Inferior parietal cortex (tissue), 1 donor: ENCODE results near the gene MS4A13.
"Not testable (repeated sequence)": the region's sequence is repeated elsewhere in the genome, so short reads cannot be mapped to it uniquely, and the experiment has no call there.

ENCODE experiments used
- DNase-seq: peaks from one replicate; pipeline ENCODE4 v3.0.0-alpha.2; 2016; ENCODE audit errors: extremely low spot score

MS4A13 gene

DNA sequence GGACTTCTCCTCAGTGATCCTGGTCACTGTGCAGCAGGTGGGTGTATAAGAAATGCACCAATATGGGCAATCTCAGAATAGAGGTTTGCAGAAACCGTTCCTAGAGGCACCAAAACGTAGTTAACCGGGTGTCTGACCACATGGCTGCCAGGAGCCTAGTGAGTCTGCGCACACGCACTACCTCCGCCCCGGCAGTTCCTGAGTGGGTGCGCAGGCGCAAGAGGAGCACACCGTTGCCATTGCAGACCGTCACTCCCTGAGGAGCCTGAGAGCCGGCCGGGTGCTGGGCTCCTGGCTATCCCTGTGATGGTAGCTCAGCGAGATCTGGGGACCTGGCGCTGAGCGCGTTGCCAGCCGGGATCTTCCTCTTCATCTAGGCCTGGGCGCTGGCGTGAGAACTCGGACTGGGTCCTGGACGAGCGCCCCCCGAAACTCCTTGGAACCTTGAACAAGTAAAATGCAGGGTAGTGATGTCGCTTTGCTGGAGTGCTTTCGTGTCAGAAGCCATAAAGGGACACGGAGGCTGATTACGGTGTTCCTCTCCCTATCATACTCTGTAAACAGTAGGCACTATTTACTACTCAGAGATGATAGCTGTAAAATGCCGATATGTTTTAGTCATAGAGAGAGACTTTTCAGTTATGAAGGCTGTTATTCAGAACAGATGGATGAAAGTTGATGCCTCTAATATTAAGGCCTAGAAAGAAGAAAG, at the start of gene MS4A13:
TSS of gene MS4A13 (plus strand) at position 249 of the 712 bp plus-strand sequence. CDS start 2,692 bp downstream, outside the sequence.
- no peak for DNase-seq

DNA sequence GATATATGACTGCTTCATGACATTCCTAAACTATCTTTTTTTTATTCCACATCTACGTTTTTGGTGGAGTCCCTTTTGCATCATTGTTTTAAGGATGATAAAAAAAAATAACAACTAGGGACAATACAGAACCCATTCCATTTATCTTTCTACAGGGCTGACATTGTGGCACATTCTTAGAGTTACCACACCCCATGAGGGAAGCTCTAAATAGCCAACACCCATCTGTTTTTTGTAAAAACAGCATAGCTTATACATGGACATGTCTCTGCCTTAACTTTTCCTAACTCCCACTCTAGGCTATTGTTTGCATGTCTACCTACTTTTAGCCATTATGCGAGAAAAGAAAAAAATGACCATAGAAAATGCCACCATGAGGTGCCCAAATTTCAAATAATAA, 46.4 kb upstream of the MS4A13 start:
- no peak for DNase-seq

- DNase-seq = no peak
Observed at GRCh38 chr11:60469723-60470122, 45.5 kb upstream of the MS4A13 start.

DNA sequence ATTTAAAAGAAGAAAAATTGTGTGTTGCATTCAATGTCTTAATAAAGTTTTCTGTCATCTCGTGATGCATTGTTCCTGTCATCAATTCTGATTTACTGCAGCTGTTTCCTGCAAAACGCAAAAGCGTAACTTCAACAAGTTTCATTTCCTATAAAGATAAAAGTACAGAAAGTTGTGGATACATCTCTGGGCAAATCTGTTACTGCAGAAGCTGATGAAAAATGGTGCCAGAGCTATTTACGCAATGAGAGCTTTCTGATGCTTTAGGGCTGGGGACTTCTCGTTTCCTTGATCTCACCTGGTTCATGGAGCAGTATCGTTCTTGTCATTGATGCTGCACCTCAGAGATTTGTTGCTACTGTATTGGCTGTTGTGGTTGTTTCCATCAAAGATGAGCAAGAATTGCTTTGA, 38.2 kb upstream of the MS4A13 start:
- no peak for DNase-seq

GRCh38 chr11:60482361-60482760, 32.8 kb upstream of the MS4A13 start:
- DNase-seq = no peak

- DNase-seq = no peak
Observed at GRCh38 chr11:60485987-60486386, 29.2 kb upstream of the MS4A13 start.

- no peak for DNase-seq
Observed at GRCh38 chr11:60492488-60493009, 22.6 kb upstream of the MS4A13 start, which contains the start of gene MS4A12. Gene MS4A12 (plus strand): TSS chr11:60492778. CDS start chr11:60497319, 4,541 bp downstream.

GRCh38 chr11:60493454-60493853, 21.7 kb upstream of the MS4A13 start:
- DNase-seq = no peak

GRCh38 chr11:60498399-60498798, 16.8 kb upstream of the MS4A13 start:
- DNase-seq = no peak

DNA sequence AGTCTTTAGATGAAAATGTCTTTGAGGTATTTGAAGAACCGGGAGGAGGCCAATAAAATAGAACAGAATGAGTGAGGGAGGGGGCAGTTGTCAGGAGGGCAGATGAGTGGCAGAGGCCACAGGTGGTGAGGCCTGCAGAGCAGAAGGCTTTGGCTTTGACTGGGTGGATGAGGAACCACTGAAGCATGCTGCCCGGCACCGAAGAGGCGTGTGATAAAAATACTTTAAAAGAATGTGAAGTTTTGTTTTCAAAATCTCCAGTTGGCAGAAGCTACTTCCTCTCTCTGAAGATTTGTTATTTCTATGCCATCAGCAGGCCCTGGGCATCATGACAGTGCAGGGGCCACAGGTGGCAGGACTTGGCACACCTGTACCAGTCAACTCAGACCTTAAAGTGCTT, 16.3 kb upstream of the MS4A13 start:
- peak; percentile 15 for DNase-seq

DNA sequence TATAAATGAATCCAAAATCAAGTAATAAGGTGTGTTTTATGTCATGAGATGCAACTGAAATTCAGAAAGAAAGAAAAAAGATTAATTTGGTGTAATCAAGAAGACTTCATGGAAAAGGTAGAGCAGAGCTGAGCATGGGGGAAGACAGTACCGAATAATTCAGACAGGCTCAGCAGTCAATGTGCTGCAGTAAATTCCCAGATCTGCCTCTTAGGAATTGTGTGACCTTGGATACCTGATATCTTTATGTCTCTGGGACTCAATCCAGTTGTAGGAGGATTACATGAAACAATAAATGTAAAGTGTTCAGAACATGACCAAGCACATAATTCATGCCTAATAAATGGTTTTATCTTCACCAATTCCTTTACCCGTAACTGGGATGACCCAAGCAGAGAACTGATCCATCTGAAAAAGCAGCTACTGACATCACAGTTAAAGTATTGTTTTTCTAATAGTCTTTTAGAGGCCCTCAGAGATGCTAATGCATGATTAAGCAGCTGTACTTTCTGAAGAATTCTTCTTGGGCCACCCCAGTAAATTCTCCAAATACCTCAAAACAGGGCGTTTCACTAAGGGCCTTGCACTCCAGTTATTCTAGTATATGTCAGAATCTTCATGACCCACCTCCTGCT, 14.8 kb upstream of the MS4A13 start:
- DNase-seq = no peak

- DNase-seq = no peak
Observed at GRCh38 chr11:60502221-60502775, 12.9 kb upstream of the MS4A13 start.

GRCh38 chr11:60504219-60504905, 10.8 kb upstream of the MS4A13 start:
- DNase-seq = no peak

- not testable (repeated sequence) for DNase-seq
Observed at GRCh38 chr11:60509609-60510008, 5.6 kb upstream of the MS4A13 start.

- DNase-seq = not testable (repeated sequence)
Observed at GRCh38 chr11:60510209-60510608, 5.0 kb upstream of the MS4A13 start.

DNA sequence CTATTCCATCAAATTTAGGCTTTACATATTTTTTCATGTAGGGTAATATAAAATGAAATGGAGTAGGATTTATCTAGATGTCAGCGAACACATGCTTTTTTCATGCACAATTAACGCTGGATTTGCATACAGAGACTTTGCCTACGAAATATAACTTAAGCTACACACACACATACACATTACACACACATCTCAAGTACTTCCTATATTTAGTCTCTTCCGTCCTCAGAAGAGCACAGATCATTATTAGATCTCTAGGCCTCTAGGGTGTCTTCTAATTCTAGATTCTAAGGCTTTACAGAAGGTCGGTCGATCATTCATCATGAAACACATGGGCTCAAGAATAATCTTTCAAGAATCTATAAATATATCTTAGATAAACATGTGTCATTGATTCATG, 3.8 kb upstream of the MS4A13 start:
- DNase-seq = no peak

DNA sequence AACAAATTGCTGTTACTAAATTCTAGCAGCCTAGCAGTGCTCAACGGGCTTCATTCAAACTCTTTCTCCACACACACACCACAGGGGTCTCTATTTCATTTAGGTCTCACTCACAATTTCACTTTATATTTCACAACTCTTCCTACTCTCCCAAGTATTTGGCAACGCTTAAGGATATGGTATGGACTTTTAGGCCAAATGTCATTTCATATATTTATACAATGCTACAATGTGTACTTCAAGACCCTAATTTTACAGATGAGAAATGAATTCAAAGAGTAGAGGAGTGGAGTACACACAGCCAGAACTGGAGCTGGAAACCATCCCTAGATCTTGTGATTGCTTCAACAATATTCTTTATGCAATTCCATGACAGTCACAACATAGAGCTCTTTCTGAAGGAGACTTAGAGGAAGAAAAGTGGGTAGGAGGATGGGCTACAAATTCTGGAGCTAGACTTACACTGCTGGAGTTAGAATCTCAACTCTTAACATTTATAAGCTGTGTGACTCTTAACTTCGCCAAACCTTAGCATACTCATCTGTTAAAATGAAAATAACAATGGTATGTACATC, 2.5 kb upstream of the MS4A13 start:
- no peak for DNase-seq

- DNase-seq = no peak
Observed at GRCh38 chr11:60513496-60514460, 1.4 kb upstream of the MS4A13 start.

DNA sequence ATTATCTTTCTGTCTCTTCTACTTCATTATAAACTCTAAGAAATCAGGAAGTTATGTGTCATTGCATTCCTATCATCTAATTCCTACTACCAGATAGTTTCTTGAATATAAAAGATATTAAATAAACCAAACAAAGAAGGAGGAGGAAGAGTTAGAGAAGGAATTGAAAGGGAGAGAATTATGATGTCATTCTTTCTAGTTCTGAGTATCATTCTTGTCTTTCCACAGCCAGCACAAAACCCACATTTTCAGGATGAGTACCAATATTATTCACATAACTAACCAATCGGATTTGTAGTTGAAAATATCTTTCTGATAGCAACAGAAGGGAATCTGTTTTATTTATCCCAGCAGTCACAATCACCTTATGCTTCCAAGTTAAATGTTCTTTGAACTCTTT, 13.3 kb downstream of the MS4A13 start:
- DNase-seq = no peak

GRCh38 chr11:60528934-60529333, 13.7 kb downstream of the MS4A13 start:
- no peak for DNase-seq
